Iris pigment epithelial cell (primary cell): ENCODE results near the gene S100A7A.

Source experiments
- DNase-seq: peaks from one replicate; pipeline ENCODE4 v3.0.0-alpha.2; 2011; ENCODE audit warnings: low read depth

The S100A7A gene

GRCh38 chr1:153415850-153416570 lies at the start of gene S100A7A:
Gene S100A7A, plus strand, starts transcription at chr1:153416520. Its CDS starts 1,563 bp downstream, at chr1:153418083.
- DNase-seq = no peak

- DNase-seq = no peak
Observed at GRCh38 chr1:153367090-153367489, 49.2 kb upstream of the S100A7A start.

GRCh38 chr1:153368495-153368894 lies 47.8 kb upstream of the S100A7A start:
- DNase-seq = no peak

GRCh38 chr1:153370146-153370545 lies 46.2 kb upstream of the S100A7A start:
- no peak for DNase-seq

- DNase-seq = no peak
Observed at GRCh38 chr1:153371231-153371630, 45.1 kb upstream of the S100A7A start.

GRCh38 chr1:153372571-153372970 lies 43.7 kb upstream of the S100A7A start:
- no peak for DNase-seq

- DNase-seq = no peak
Observed at GRCh38 chr1:153374071-153374470, 42.2 kb upstream of the S100A7A start.

- peak; percentile 94 for DNase-seq
Observed at GRCh38 chr1:153375511-153375910, 40.8 kb upstream of the S100A7A start, which contains the start of gene S100A12. Gene S100A12, minus strand, starts transcription at chr1:153375621. Its CDS starts 1,029 bp downstream, at chr1:153374592.

- DNase-seq = no peak
Observed at GRCh38 chr1:153379591-153379990, 36.7 kb upstream of the S100A7A start.

GRCh38 chr1:153380711-153381110 lies 35.6 kb upstream of the S100A7A start:
- DNase-seq = no peak

- no peak for DNase-seq
Observed at GRCh38 chr1:153384958-153385580, 31.3 kb upstream of the S100A7A start.

- DNase-seq = no peak
Observed at GRCh38 chr1:153386500-153386901, 29.8 kb upstream of the S100A7A start.

- no peak for DNase-seq
Observed at GRCh38 chr1:153387001-153387400, 29.3 kb upstream of the S100A7A start.

GRCh38 chr1:153387785-153388184 lies 28.5 kb upstream of the S100A7A start:
- DNase-seq = no peak

- DNase-seq = no peak
Observed at GRCh38 chr1:153389401-153389800, 26.9 kb upstream of the S100A7A start.

- no peak for DNase-seq
Observed at GRCh38 chr1:153389973-153390879, 26.1 kb upstream of the S100A7A start.

GRCh38 chr1:153390938-153391710 lies 25.2 kb upstream of the S100A7A start, which contains the start of gene S100A8:
Gene S100A8, minus strand, starts transcription at chr1:153391073. Its CDS starts 538 bp downstream, at chr1:153390535.
- DNase-seq = no peak

- no peak for DNase-seq
Observed at GRCh38 chr1:153392258-153392657, 24.1 kb upstream of the S100A7A start.

- no peak for DNase-seq
Observed at GRCh38 chr1:153392822-153393221, 23.5 kb upstream of the S100A7A start.

- DNase-seq = no peak
Observed at GRCh38 chr1:153393926-153394325, 22.4 kb upstream of the S100A7A start.

GRCh38 chr1:153394391-153394790 lies 21.9 kb upstream of the S100A7A start:
- DNase-seq = no peak
